Hippocampal formation (tissue), 2 donors: Measurements from ENCODE around the gene SCN3A.

Experiments used
- DNase-seq, 2 donors: peaks; one replicate each; lab custom pipeline; 2025; lab: John Stamatoyannopoulos, UW

Gene SCN3A

DNA sequence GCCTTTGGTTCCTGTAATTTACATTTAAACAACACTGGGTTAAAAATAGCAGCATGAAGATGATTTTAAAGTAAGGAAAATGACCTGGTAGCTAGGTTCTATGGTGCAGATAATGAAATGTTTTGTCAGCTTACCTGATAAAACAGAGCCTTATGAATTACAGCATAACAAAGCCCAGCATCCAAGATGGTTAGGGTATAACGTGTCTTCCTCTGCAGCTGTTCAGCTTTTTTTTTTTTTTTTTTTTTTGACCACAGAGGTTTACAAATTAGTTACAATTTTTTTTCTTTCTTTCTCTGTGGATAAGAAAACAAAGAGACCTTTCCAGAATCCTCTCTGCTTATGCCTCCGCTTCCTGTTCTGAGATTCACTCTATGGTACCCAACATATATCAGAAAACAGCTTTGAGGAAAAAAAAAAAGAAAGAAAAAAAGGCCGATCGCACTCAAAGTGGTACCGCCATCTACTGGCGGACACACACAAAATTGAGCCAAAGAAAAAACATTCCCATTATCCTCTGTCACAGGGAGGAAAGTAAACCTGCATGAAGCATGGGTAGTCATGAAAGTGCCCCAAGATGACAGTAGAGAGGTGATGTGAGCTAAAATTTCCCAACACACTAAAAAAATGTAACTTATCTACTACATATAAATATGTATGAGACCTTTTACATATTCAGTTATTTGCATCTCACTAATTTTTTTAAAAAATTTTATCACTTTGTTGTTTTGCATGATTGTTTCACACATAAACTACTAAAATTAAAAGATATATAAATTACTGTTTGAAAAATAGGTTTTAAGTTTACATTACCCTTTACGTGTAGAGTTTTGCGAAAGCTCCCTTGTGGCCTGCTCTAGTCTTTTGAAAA is at the start of gene SCN3A:
Gene SCN3A (minus strand): TSS at position 362 of the 871 bp plus-strand sequence. CDS start 27,656 bp downstream, outside the sequence.
- peak; percentile 9 to 54 for DNase-seq

DNA sequence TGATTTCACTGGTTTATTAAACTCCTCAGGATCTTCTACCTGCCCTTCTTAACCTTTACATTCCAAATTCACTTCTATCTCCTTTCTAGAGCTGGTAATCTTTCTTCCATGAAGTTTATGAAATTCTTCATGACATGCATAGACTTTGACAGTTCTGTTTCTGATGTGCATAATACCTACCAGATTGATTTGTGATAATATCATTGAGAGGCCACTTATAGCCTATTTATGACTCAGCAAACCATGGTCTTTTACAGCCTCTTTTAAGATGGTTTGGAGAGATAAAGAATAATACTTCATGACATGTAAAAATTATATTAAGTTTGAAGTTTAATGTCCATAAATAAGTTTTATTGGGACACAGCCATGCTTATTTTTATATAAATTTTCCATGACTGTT is 49.3 kb upstream of the SCN3A start:
- no peak for DNase-seq

DNA sequence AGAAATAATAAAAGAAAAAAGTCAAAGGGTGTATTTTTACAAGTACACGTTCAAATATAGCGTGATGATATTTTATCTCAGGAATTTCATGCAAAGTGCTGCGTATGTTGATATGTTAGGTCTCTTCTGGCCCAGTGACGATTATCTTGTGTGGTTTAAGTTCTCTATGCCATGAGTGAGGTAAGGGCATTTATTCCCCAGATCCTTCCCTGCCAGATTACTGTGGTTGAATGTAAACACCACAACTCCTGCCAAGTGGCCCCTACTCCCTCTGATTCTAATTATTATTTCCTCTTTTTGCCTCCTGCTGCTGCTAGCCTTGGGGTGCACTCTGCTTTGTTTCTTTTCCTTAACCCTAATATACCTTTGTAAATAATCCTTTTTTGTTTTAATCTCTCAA is 47.5 kb upstream of the SCN3A start:
- DNase-seq, result no peak

DNA sequence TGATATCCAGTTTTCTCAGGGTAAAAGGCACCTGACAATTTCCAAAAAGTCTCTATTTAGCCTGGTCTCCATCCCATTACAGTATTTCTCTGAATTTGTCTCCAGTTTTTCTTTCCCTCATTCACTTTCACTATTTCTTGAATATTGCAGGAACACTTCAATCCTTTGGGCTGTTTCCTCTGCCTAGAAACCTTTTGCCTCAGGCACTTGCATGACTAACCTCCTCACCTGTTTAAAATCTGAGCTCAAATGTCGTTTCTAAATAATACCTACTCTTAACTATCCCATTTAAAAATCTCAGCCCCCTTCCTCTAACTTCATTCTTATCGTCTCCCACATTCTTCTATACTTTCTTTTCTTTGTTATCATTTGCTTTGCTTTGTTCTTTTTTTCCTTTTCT is 44.4 kb upstream of the SCN3A start:
- no peak for DNase-seq

DNA sequence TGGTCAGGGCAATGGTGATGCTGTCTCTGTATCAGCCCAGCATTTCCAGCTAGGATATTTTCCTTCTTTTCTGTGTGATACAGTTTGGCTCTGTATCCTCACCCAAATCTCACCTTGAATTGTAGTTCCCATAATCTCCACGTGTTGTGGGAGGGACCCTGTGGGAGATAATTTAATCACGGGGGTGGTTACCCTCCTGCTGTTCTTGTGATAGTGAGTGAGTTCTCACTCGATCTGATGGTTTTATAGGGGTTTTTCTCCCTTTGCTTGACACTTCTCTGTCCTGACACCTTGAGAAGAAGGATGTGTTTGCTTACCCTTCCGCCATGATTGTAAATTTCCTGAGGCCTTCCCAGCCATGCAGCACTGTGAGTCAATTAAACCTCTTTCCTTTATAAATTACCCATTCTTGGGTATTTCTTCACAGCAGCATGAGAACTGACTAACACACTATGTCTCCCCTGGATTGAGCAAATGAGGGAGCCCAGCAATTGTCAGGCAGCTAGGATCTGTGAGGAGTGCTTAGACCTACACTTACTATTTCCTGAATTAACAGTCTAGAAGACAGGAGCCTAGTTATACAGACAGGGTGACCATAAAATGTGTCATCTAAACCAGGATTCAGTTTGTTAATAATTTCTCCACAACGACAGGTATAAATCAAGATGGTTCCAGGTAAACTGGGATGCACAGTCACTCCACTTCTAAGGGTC is 41.4 kb upstream of the SCN3A start:
- DNase-seq, result no peak

DNA sequence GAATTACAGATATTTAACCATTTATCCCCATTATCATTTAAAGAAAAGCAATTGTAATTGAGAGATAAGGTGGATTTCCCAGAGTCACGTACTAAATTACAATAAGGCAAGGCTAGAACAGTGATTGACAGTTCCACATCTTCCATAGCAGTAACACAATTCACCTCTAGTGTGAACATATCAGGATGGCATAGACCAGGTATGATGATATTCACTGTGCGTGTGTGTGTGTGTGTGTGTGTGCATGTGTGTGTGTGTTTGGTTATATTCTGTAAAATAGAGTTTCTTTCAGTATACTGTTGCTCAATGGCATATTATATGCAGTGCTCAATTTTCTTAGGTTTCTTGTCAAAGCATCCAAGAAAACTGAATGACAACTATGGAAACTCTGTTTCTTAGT is 37.1 kb upstream of the SCN3A start:
- no peak for DNase-seq

DNA sequence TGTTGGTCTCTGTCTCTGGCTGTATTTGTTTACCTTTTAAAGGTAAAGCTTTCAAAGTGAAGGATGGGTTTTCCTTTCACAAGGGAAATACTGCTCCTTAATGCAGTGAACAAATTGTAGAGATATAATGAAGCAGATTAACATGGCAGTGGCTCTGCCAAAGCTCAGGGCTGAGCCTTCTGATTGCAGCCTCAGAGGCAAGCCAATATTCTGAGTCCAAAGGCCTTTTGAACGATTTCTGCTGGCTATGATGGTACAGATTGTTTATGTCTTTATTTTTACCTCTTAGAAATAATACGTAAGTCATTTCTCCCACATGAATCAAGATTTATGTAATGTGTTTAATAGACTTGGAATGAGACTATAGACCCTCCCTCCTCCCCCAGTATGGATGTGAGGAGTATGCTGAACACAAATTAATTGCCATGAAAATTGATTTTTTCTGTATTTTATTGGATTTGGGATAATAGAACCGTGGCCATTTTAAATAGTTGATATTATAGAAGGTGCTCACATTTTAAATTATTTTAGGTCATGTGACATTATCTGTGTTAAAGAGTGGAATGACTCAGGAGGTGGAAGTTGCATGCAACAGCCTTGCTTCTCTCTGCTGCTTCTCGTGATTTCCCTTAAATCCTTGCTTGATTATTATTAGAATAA is 36.1 kb upstream of the SCN3A start:
- peak in 1 of 2 donors; percentile 24 for DNase-seq

DNA sequence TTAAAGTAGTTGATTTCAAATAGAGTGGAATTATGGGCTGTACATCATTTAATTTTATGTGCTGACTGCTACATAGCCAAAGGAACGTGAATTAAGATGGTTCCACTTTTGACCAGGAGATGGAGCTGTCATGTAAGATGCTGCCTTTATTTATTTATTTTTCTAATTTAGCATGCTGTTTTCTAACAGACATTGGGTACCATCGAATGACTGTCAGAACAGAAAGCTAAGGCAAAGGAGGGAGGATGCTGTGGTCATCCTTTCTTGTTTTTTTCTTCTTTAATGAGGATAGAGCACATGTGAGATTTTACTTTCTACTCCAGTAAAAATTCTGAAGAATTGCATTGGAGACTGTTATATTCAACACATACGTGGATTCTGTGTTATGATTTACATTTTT is 35.4 kb upstream of the SCN3A start, which contains the start of gene SCN2A:
Gene SCN2A (plus strand): TSS at position 185 of the 400 bp plus-strand sequence. CDS start 56,410 bp downstream, outside the sequence.
- DNase-seq, result peak in 1 of 2 donors; percentile 63

DNA sequence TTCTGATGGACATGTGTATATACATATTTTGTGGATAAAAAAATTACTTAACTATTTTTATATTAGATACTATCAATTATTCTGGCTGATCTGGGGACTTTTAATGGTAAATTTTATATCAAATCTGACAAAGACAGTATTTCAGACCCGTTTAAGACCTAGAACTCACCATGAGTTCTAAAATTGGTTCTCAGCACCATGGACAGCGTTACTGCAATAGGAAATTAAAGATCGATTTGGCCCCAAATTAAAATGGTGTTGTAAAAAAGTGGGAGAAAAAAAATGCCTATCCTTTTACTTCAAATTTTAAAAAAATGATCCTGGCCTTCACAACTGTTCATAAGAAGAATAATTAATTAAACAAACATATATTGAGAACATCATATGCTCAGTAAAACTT is 34.4 kb upstream of the SCN3A start:
- DNase-seq, result no peak

DNA sequence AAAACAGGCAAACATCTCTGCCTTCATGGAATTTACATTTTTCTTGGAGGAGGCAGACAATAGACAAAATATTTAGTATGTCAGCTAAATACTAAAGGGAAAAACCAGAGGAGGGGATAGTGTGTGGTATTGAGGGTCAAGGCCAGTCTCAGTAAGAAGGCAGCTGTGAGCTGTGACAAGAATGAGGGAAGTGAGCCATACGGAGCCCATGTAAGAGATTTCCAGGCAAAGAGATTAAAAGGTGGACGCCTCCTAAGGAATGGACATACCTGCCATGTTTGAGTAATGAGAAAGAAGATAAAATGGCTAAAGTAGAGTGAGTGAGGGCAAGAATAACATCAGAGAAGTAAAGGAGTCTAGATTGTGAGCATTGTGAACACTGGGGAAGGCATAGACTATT is 33.2 kb upstream of the SCN3A start:
- DNase-seq, result no peak

DNA sequence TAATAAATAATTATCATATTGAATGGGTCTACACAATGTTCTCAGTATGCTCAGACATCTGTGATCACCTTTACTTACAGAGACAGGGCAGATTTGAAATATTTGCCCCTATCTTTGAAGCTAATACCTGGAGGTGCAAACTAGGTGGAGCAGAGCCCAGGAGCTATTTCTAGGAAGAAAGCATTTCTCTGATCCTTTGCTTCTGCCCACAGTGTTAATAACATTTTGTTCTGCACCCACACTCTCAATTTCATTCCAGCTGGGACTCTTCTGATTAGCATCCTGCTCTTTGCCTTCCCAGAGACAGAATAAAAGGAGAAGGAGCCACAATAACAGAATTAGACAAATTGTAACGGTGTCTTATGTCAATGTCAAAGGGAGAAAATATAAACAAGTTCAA is 23.7 kb upstream of the SCN3A start:
- no peak for DNase-seq

DNA sequence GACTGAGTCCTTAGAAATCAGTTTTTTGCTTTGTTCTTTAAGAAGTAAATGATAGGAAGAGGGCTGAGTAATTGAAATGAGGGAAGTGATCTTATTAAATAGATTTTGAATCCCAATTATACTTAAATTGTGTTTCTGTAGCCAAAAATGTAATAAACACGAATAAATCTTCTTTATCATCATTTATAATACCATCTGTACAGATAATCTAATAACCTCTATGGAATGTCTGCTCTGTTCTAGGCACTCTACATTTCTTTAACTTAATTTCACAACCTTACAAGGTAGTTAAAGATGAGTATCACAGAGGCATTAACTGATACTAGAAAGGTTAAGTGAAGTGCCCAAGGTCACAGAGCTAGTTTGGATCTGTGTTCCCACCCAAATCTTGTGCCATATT is 21.1 kb upstream of the SCN3A start:
- DNase-seq, result no peak

DNA sequence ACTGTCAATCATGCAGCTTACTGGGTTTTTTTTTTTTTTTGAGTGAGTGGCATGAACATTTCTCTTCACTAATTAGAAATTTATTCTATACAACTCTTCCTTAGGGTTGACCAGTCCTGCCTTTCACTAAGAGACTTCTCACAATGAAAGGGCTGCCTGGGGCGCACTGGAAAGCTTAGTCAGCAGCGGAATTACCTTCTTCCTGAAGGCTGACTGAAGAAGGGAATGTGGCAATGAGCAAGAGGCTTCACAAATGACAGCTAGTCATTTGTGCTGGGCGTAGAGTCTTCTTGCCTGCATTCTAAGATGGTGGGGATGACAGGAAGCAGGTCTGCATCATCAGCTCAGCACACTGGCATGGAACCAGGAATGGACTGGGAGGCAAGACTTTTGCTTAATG is 15.6 kb upstream of the SCN3A start:
- no peak for DNase-seq

DNA sequence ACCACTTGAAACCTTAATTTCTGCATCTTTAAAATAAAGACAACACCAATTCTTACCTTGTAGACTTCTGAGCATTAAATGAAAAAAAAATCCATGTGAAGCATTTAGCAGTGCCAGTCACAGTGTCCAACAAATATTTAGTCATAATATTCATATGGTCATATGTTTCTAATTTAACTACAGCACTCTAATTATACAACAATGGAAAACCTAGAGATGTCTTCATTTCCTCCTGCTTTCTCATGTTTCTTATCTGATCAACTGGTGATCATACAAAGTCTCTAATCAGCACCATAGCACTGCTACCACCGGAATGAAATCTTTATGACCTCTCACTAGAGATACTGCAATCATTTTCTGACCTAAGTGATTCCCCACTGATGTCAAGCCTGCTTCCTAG is 10.2 kb upstream of the SCN3A start:
- no peak for DNase-seq

DNA sequence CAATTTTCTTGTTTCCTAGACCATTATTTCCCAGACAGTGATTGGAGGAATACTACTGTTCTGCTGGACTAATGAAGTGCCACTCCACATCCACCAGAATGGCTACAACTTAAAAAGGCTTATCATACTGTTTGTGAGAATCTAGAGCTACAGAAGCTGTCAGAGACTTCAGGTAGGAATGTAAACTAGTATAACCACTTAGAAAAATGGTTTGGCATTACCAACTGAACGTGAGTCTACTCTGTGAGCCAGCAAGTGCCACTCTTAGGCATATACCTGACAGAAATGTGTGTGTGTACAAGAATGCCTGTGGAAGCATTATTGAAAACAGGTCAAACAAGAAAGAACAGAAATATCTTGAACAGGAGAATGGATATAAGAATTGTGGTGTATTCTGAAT is 4.2 kb upstream of the SCN3A start:
- DNase-seq, result no peak

DNA sequence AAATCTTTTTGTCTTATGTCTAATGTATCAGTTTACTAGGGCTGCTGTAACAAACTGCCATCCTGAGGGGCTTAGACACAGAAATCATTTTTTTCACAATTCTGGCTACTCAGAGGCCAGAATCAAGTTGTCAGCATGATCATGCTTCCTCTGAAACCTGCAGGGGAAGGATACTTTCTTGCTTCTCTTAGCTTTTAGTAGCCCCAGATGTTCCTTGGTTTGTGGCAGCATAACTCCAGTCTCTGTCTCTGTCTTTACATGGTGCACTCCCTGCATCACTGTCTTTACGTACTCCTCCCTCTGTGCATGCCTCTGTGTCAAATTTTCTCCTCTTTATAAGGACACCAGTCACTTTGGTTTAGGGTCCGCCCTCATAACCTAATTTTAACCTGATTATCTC is 2.0 kb upstream of the SCN3A start:
- DNase-seq, result no peak

DNA sequence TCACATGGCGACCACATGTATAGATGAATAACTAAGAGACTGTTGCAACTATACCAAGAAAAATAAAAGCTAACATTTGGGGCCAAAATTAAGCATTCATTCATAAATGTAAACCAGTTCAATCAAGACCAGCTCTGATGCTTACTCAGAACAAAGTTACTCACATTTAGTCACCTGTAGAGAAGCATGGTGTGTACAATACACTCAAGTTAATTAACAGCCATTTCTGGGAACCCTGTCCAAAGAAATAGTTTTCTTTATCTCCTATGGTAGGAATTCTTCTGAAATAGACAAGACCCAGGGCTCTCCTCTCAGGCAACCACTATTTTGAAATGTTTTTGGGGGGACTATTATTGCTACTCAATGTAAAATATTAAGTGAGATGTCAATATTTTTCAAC is 1.6 kb downstream of the SCN3A start:
- no peak for DNase-seq

DNA sequence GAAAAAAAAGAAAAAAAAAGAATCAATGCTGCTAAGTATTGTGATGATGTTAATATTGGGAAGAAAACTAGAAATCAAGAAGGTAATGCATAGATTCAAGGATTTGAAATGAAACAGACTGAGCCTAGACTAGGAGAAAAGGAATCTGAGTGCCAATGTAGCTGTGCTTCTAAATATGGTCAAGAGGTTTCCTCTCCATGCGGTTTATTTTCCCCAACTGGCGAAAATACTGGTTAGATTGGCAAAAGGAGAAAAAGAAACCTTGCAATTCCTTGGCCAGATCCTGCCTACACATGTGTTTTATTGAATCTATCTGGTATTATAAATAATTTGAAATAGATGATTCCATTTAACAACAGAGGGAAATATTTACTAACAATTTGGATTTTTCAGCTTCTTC is 5.7 kb downstream of the SCN3A start:
- no peak for DNase-seq

DNA sequence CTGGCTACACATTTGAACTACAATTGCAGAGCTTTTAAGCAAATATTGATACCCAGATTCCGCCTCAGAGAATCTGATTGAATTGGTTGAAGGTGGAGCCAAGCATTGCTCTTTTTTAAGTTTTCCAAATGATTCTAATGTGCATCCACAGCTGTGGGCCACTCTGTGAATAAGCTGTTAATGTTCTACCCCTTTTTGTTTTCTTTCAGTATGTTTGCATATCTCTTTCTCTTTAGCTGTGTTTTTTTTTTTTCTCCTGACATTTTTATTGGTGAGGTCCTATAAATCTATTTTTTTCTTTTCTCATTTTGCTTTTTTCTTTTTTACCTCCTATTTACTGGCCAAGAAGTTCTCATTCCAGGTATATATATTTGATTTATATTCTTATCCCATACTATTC is 6.5 kb downstream of the SCN3A start:
- DNase-seq, result no peak

DNA sequence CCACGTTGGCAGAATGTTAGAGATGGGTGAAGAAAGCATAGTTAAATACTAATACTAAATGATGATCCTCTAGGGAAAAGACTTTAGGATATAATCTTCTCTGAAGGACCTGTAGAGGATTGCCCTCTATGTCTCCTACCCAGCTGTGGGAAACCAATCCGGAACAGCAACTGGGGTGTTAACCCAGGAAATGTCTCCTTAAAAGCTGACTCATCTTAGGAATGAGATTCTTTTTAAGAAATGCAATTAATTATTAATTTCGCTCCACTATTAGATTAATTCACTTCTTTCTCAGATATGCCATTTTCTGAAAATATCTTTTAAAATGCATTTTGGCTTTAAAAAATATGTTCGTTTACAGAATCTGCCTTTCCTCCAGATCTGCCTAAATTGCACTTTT is 7.4 kb downstream of the SCN3A start:
- DNase-seq, result no peak

DNA sequence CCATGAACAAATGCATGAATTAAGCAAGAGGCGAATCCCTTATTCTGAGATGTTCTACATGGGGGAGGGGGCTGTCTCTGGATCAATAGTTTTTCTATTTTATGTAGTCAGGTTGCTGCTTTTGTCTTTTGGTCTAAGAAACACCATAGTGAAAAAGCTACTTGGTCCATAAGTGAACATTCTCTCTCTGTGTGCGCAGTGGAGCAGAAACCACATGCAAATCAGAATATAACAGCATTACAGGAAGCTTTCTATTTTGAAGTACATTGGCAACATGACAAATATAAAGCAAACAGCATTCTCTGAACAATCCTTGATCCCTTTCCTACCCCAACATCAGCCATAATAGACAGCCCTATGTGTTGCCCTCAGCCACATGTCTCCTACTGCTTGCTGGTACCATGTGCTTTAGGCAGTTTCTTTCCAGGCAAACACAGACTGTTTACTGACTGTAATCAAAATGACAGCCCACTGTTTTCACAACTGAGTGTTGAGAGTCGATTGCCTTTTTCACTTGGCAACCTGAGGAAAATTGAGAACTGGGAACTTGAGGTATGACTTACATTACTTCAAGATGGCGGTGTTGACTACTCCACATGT is 10.6 kb downstream of the SCN3A start:
- no peak for DNase-seq

DNA sequence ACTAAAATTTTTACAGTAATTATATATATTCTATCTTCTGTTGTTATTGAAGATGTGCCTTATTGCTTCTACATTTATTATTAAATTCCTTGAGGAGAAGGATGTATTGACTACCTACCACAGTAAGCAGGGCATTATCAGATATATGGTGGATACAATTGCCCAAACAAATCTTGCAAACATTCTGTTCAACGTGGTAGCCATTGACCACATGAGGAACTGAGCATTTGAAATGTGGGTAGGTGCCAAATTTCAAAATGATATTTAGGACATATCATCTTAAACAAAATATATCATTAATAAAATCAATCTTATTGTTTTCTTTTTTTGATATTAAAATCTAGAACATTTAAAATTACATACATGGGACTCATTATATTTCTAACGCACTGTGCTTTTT is 11.1 kb downstream of the SCN3A start:
- no peak for DNase-seq
